ENCODE results near the gene MAN1C1.

- TF ChIP-seq GLIS3 (CRISPR knock-in tag; IDR thresholded peaks at IDR 0.05) (no peak), ZFP3 (CRISPR knock-in tag; IDR thresholded peaks at IDR 0.05) (no peak), BACH2 (CRISPR knock-in tag; IDR thresholded peaks at IDR 0.05; ENCODE audit: borderline replicate concordance) (no peak), ZFP30 (CRISPR knock-in tag; IDR thresholded peaks at IDR 0.05) (no peak), PATZ1 (CRISPR knock-in tag; IDR thresholded peaks at IDR 0.05; ENCODE audit: borderline replicate concordance) (no peak), ZC3H10 (CRISPR knock-in tag; IDR thresholded peaks at IDR 0.05) (no peak), SNAI2 (CRISPR knock-in tag; IDR thresholded peaks at IDR 0.05) (no peak), PPARA (CRISPR knock-in tag; IDR thresholded peaks at IDR 0.05; ENCODE audit: borderline replicate concordance) (no peak), ESRRG (CRISPR knock-in tag; IDR thresholded peaks at IDR 0.05) (no peak), TSHZ2 (CRISPR knock-in tag; IDR thresholded peaks at IDR 0.05) (no peak)
These were observed 7.1 kb downstream of the MAN1C1 start for GRCh38 chr1:25623731-25624130.

All from SK-N-SH treated with all-trans-retinoic acid at 6 μM for 48 hours (cell line).